GM23338 (cell line): ENCODE results near the gene AGRN. TPM values are rescaled to one million over a fixed set of nuclear protein-coding genes. Genes with fewer than 3 reads are reported as not detected.

Experiments used
- ATAC-seq: fragments of 200-7000 bp; cut with Tn5 transposase; 3 replicates; pipeline ENCODE4 v1.9.1; 2020
- DNase-seq: peaks from one replicate; pipeline ENCODE4 v3.0.0-alpha.2; 2015; ENCODE audit warnings: low spot score
- H2AFZ ChIP-seq: fragments of 200-600 bp; sonication (generic); 2 replicates; pipeline ENCODE4 v1.8.0; 2016; ENCODE audit warnings: antibody characterized with exemption, mild to moderate bottlenecking, moderate library complexity
- H3F3A ChIP-seq: fragments of 200-600 bp; sonication (generic); replicated peaks from 2 replicates; pipeline ENCODE4 v1.8.0; 2017; ENCODE audit warnings: antibody characterized with exemption, mixed run types, low read depth
- H3K27ac ChIP-seq: fragments of 200-600 bp; sonication (generic); 2 replicates; pipeline ENCODE4 v1.6.1; 2016; ENCODE audit warnings: low read depth
- H3K27me3 ChIP-seq: fragments of 200-600 bp; sonication (generic); 2 replicates; pipeline ENCODE4 v1.8.0; 2016; ENCODE audit warnings: mild to moderate bottlenecking, mixed run types, moderate library complexity; ENCODE audit not compliant: insufficient read depth
- H3K36me3 ChIP-seq: fragments of 200-600 bp; sonication (generic); 2 replicates; pipeline ENCODE4 v1.8.0; 2016; ENCODE audit warnings: mild to moderate bottlenecking; ENCODE audit not compliant: insufficient read depth
- H3K4me1 ChIP-seq: fragments of 200-600 bp; sonication (generic); 2 replicates; pipeline ENCODE4 v1.8.0; 2016; ENCODE audit warnings: mild to moderate bottlenecking, moderate library complexity; ENCODE audit not compliant: insufficient read depth
- H3K4me2 ChIP-seq: fragments of 200-600 bp; sonication (generic); 2 replicates; pipeline ENCODE4 v1.7.1; 2017; ENCODE audit warnings: mixed run types
- H3K4me3 ChIP-seq: fragments of 200-600 bp; sonication (generic); 2 replicates; pipeline ENCODE4 v1.6.1; 2016; ENCODE audit warnings: mixed run types
- H3K79me2 ChIP-seq: fragments of 200-600 bp; sonication (generic); replicated peaks from 2 replicates; pipeline ENCODE4 v1.8.0; 2017; ENCODE audit warnings: mild to moderate bottlenecking; ENCODE audit not compliant: insufficient read depth
- H3K9me2 ChIP-seq: fragments of 200-600 bp; sonication (generic); 2 replicates; pipeline ENCODE4 v1.8.0; 2017; ENCODE audit not compliant: insufficient read depth
- H4K20me1 ChIP-seq: fragments of 200-600 bp; sonication (generic); replicated peaks from 2 replicates; pipeline ENCODE4 v1.8.0; 2017; ENCODE audit warnings: mild to moderate bottlenecking; ENCODE audit not compliant: insufficient read depth
- H3K27ac Mint-ChIP-seq: 2 replicates; pipeline ENCODE4 v1.8.0; 2020; ENCODE audit warnings: inconsistent platforms, mild to moderate bottlenecking, moderate library complexity, mixed read lengths
- H3K27me3 Mint-ChIP-seq: 3 replicates; pipeline ENCODE4 v1.8.0; 2022; ENCODE audit warnings: low read depth, mild to moderate bottlenecking, moderate library complexity, mixed read lengths, inconsistent platforms; ENCODE audit not compliant: insufficient read depth, poor library complexity
- H3K36me3 Mint-ChIP-seq: 3 replicates; pipeline ENCODE4 v1.8.0; 2021; ENCODE audit warnings: low read depth, mild to moderate bottlenecking, inconsistent platforms, moderate library complexity, mixed read lengths
- H3K4me1 Mint-ChIP-seq: 3 replicates; pipeline ENCODE4 v1.8.0; 2020; ENCODE audit warnings: mild to moderate bottlenecking, inconsistent platforms, mixed read lengths
- H3K4me3 Mint-ChIP-seq: 3 replicates; pipeline ENCODE4 v1.8.0; 2021; ENCODE audit warnings: moderate library complexity, mild to moderate bottlenecking, inconsistent platforms, mixed read lengths
- H3K9me3 Mint-ChIP-seq: 3 replicates; pipeline ENCODE4 v1.8.0; 2020; ENCODE audit warnings: moderate library complexity, mild to moderate bottlenecking, inconsistent platforms, mixed read lengths
- CTCF ChIP-seq, 2 experiments: fragments of 200-600 bp in 1 of 2; sonication (generic) in 1 of 2; conservative IDR thresholded peaks; 2 replicates each; pipeline versions ENCODE4 v1.5.1 to v1.6.1; 2016 to 2017; ENCODE audit warnings: antibody characterized with exemption in 2 of 2, low read depth in 2 of 2, mild to moderate bottlenecking in 2 of 2, moderate library complexity in 1 of 2
- JUNB ChIP-seq: IDR thresholded peaks from one replicate; pipeline ENCODE4 v1.6.1; 2016; ENCODE audit warnings: antibody characterized with exemption; ENCODE audit not compliant: unreplicated experiment
- ZNF114 ChIP-seq: fragments of 250-450 bp; sonication (Bioruptor Pico); IDR thresholded peaks from 2 replicates; pipeline ENCODE4 v1.5.0; 2020; ENCODE audit warnings: mild to moderate bottlenecking, moderate library complexity
- ZNF462 ChIP-seq: fragments of 250-450 bp; sonication (Bioruptor Pico); IDR thresholded peaks from 2 replicates; pipeline ENCODE4 v1.5.0; 2020; ENCODE audit warnings: mild to moderate bottlenecking, moderate library complexity
- polyA plus RNA-seq: library from polyadenylated mRNA; unstranded; fragments of >200 nt; fragmentation: Nextera tagmentation; extraction: Ambion mirVana; gene quantifications from 2 replicates; pipeline ENCODE4 v1.2.1, GENCODE V29; 2016
- total RNA-seq: library from RNA; depleted of rRNA; stranded (reverse); fragments of >200 nt; shearing (Covaris generic); gene quantifications from 2 replicates; pipeline ENCODE4 v1.2.3, GENCODE V29; 2014

Gene AGRN
- total and polyA plus RNA-seq, 2 experiments from 2014 or later = 12.3 to 185 TPM

- DNase-seq (no peak), ATAC-seq (no peak)
- Histone ChIP-seq H3K4me2 (no peak overlapping the region), H4K20me1 (no peaks in the 10 kb centered on the region), H3K27ac (no peak overlapping the region), H2AFZ (no peak overlapping the region), H3K4me1 (no peaks in the 10 kb centered on the region), H3K4me3 (no peak overlapping the region), H3F3A (no peaks in the 10 kb centered on the region), H3K9me2 (no peaks in the 10 kb centered on the region), H3K36me3 (no peaks in the 10 kb centered on the region), H3K27me3 (no peaks in the 10 kb centered on the region), H3K79me2 (no peaks in the 10 kb centered on the region)
- no peaks in the 10 kb centered on the region for H3K4me1 Mint-ChIP-seq
- no peak overlapping the region for H3K27ac Mint-ChIP-seq
- H3K27me3 Mint-ChIP-seq = peaks cover 6% of the 10 kb centered on the region
- TF ChIP-seq JUNB (no peak), CTCF (conservative IDR thresholded peaks at IDR 0.05; ENCODE audit: low read depth in 2 of 2) (no peak), ZNF114 (CRISPR knock-in tag) (no peak), ZNF462 (CRISPR knock-in tag) (no peak)
- H3K4me3 Mint-ChIP-seq = no peak overlapping the region
- no peaks in the 10 kb centered on the region for H3K9me3 Mint-ChIP-seq
- no peaks in the 10 kb centered on the region for H3K36me3 Mint-ChIP-seq
These were observed 67.0 kb downstream of the AGRN start for GRCh38 chr1:1086911-1087341.
